ENCODE data around the gene HOXD10.

HOXD10 gene

DNA sequence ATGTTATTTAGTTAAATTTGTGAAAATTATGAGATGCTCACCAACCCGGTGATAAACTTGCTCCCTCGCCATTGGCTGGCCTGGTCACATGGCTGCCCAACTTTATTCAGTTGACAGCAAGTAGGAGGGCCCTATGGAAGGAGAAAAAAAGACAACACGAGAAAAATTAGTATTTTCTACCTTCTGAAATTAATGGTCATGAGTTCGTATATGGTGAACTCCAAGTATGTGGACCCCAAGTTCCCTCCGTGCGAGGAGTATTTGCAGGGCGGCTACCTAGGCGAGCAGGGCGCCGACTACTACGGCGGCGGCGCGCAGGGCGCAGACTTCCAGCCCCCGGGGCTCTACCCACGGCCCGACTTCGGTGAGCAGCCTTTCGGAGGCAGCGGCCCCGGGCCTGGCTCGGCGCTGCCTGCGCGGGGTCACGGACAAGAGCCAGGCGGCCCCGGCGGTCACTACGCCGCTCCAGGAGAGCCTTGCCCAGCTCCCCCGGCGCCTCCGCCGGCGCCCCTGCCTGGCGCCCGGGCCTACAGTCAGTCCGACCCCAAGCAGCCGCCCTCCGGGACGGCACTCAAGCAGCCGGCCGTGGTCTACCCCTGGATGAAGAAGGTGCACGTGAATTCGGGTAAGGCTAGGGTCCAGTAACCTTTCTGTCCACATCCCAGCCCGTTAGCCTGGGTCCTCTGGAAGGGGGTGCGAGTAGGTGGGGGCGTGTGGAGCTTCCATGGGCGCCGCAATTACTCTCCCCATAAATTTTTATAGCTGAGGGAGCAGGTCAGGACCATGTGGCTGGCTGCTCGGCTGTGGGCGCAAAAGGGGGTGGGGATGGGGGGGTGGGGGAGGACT lies 35.1 kb downstream of the HOXD10 start, which contains the start of gene HOXD4:
HOXD4 (plus strand) TSS at position 109 of the 846 bp plus-strand sequence; CDS start at position 193, 84 bp downstream.
- H3K27ac ChIP-seq (ENCODE audit: low read length), result no peak within 1 kb of the TSS
- H3K9ac ChIP-seq (ENCODE audit: low read length), result no peak within 1 kb of the TSS
- no peaks in the 10 kb centered on the region for H3K79me2 ChIP-seq (ENCODE audit: low read length)
- H3K4me3 ChIP-seq (ENCODE audit: low read length), result no peak within 1 kb of the TSS
- no peak within 1 kb of the TSS for H2AFZ ChIP-seq (ENCODE audit: low read depth, low read length)
- no peaks in the 10 kb centered on the region for H3K4me1 ChIP-seq (ENCODE audit: low read length)
- no peaks in the 10 kb centered on the region for H3K36me3 ChIP-seq (replicated peaks; ENCODE audit: low read depth, low read length)
- no peaks in the 10 kb centered on the region for H4K20me1 ChIP-seq (ENCODE audit: insufficient read depth, low read length)
- H3K9me3 ChIP-seq (ENCODE audit: insufficient read depth, low read length), result no peaks in the 10 kb centered on the region
- no peak for TF ChIP-seq EZH2phosphoT487 (IDR thresholded peaks at IDR 0.05; ENCODE audit: low read depth)
- TF ChIP-seq, protein P1, sequence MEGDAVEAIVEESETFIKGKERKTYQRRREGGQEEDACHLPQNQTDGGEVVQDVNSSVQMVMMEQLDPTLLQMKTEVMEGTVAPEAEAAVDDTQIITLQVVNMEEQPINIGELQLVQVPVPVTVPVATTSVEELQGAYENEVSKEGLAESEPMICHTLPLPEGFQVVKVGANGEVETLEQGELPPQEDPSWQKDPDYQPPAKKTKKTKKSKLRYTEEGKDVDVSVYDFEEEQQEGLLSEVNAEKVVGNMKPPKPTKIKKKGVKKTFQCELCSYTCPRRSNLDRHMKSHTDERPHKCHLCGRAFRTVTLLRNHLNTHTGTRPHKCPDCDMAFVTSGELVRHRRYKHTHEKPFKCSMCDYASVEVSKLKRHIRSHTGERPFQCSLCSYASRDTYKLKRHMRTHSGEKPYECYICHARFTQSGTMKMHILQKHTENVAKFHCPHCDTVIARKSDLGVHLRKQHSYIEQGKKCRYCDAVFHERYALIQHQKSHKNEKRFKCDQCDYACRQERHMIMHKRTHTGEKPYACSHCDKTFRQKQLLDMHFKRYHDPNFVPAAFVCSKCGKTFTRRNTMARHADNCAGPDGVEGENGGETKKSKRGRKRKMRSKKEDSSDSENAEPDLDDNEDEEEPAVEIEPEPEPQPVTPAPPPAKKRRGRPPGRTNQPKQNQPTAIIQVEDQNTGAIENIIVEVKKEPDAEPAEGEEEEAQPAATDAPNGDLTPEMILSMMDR (IDR thresholded peaks at IDR 0.05; ENCODE audit: low read depth, low read length), result no peak
- no peak within 1 kb of the TSS for H3K4me2 ChIP-seq (ENCODE audit: low read length)
- H3K27me3 ChIP-seq (ENCODE audit: low read depth, low read length), result no peaks in the 10 kb centered on the region

DNA sequence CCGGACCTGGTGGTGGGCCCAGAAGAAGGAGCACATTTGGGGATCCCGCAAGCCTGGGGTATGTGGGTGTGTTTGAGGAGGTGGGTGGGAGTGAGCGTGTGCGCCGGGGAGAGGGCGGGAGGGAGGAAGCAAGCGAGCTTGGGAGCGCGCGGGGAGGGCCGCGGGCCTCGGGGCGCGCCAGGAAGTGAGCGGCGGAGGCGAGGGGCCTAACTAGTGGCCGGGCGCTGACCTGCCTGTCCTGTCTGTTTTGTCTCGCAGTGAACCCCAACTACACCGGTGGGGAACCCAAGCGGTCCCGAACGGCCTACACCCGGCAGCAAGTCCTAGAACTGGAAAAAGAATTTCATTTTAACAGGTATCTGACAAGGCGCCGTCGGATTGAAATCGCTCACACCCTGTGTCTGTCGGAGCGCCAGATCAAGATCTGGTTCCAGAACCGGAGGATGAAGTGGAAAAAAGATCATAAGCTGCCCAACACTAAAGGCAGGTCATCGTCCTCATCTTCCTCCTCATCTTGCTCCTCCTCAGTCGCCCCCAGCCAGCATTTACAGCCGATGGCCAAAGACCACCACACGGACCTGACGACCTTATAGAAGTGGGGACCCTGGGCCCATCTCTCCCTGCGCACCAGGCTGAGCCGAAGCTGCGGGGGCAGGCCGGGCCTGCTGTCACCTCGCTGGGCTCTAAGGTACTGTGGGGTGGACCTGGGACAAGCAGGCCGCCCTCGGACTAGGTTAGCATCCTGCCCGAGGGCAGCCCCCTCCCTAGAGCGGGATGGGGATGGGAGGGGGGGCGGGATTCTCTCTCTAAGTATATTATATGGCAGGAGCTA lies 36.0 kb downstream of the HOXD10 start:
- Histone ChIP-seq H3K79me2 (ENCODE audit: low read length) (no peaks in the 10 kb centered on the region), H3K27ac (ENCODE audit: low read length) (no peak overlapping the region), H2AFZ (ENCODE audit: low read depth, low read length) (no peak overlapping the region), H3K4me1 (ENCODE audit: low read length) (no peaks in the 10 kb centered on the region), H3K36me3 (replicated peaks; ENCODE audit: low read depth, low read length) (no peaks in the 10 kb centered on the region), H3K9ac (ENCODE audit: low read length) (no peak overlapping the region), H3K4me2 (ENCODE audit: low read length) (no peak overlapping the region), H3K27me3 (ENCODE audit: low read depth, low read length) (no peaks in the 10 kb centered on the region), H3K9me3 (ENCODE audit: insufficient read depth, low read length) (no peaks in the 10 kb centered on the region), H4K20me1 (ENCODE audit: insufficient read depth, low read length) (no peaks in the 10 kb centered on the region), H3K4me3 (ENCODE audit: low read length) (no peak overlapping the region)
- no peak for TF ChIP-seq EZH2phosphoT487 (IDR thresholded peaks at IDR 0.05; ENCODE audit: low read depth)
- TF ChIP-seq, protein P1 (IDR thresholded peaks at IDR 0.05; ENCODE audit: low read depth, low read length), result no peak

DNA sequence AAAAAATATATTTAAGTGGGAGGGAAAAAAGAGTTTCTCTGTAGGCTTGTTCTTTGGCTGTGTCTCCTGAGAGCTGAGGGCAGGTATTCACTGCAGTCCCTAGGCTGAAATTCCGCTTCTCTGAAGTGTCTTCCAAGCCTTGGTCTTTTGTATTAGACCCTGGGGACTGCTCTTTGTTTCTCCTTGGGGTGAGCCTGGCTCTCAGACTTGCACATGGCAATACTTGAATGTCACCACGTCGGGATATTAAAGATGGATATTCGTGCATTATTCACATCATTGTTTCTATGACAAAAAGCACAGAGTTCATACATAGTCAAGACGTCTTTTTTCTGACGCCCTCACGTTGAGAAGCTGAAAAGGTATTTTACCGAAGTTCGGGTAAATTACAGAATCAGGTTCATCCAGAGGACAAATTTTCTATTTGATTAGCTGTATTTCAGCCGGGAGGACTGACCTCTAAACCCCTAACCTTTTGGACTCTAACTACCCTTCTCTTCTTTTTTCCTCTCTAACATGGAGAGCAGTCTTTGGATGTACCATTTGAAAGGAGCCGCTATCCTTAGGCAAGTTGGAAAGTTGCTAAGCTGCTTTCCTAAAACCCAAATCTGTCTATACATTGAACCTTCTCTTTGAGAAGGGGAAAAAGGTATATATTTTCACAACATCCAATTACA lies 38.1 kb downstream of the HOXD10 start:
- Histone ChIP-seq H2AFZ (ENCODE audit: low read depth, low read length) (no peak overlapping the region), H3K4me1 (ENCODE audit: low read length) (no peaks in the 10 kb centered on the region), H3K36me3 (replicated peaks; ENCODE audit: low read depth, low read length) (no peaks in the 10 kb centered on the region), H4K20me1 (ENCODE audit: insufficient read depth, low read length) (no peaks in the 10 kb centered on the region), H3K27ac (ENCODE audit: low read length) (no peak overlapping the region), H3K79me2 (ENCODE audit: low read length) (no peaks in the 10 kb centered on the region), H3K27me3 (ENCODE audit: low read depth, low read length) (no peaks in the 10 kb centered on the region), H3K9me3 (ENCODE audit: insufficient read depth, low read length) (no peaks in the 10 kb centered on the region), H3K4me3 (ENCODE audit: low read length) (no peak overlapping the region), H3K9ac (ENCODE audit: low read length) (no peak overlapping the region), H3K4me2 (ENCODE audit: low read length) (no peak overlapping the region)
- TF ChIP-seq EZH2phosphoT487 (IDR thresholded peaks at IDR 0.05; ENCODE audit: low read depth), result no peak
- TF ChIP-seq, protein P1 (IDR thresholded peaks at IDR 0.05; ENCODE audit: low read depth, low read length), result no peak

All from OCI-LY3 (cell line).